ENCODE results near the gene IDNK.
A peak's percentile ranks its signal among the peaks of the same experiment; 100 is the strongest.

Gene IDNK

GRCh38 chr9:83633676-83634075, 10.7 kb downstream of the IDNK start:
- no peak for DNase-seq

DNA sequence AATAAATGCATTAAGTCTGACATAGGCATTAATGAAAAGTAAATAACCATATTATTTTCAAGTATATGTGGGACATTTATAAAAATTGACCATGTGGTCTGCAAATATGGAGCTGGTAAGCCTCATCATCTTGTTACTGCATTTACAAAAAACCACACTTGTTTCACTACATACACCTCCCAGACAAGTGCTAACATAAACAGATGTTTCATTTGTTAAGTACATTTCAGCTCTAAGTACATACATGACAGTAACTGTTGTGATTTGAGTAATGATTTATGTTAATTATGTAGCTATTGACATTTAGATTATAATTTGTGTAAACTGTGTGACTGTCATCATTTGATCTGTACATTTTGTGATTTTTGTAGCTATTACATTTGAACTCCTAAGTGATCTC, 13.9 kb downstream of the IDNK start:
- DNase-seq = no peak

DNA sequence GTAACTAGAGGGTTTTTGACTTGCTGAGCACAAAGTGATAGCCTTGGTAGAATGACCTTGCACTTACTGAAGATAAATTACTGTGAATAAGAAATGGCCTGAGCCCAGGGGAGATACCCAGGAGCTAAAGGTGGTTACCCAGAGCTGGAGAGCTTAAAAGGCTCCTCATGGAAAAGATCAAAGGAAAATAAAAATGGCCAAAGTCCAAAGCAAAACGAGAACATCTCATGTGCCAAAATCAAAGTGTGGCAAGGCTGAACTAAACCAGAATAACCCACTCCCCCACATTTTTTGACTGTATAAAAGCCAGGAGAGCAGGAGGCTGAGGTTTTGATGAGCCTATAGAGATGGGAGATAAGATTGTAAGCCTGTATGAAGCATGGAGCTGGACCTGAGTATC, 14.4 kb downstream of the IDNK start:
- no peak for DNase-seq

DNA sequence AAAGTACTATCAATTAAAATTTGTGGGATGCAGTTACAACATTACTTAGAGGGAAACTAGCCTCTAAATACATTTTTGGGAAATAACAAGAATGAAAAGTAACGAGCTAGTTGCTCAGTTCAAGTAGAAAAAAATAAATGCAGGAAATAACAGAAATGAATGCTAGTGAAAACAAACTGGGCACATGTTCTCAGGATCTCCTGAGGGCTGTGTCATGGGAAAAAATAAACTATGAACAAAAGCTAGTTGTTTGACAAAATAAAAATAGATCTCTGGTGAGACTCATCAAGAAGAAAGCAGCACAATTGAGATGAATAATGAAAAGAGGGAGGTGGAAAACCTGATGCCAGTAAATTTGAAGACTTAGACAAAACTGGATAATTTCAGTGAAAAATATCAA, 16.3 kb downstream of the IDNK start:
- no peak for DNase-seq

GRCh38 chr9:83642793-83643192, 19.9 kb downstream of the IDNK start:
- no peak for DNase-seq

GRCh38 chr9:83646500-83647239, 23.7 kb downstream of the IDNK start:
- no peak for DNase-seq

GRCh38 chr9:83649080-83649479, 26.1 kb downstream of the IDNK start:
- DNase-seq = peak; percentile 43

DNA sequence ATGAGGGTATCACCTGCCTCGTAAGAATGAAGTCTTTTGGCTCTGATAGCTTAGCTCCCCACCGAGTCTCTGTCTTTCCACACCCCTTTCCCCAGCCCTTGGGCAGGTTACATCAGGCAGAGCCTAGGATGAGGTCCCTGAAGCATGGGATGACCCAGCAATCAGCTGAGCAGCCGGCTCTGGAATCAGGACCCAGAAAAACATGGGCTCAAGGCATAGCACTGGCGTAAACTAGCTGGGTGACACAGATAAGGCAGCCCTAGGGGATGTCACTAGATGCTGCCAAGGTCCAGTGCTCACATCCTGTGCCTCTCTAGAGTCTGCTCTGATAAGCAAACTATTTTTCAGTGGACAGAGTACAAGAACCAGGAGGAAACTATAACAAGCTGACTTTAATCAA, 26.6 kb downstream of the IDNK start:
- no peak for DNase-seq

DNA sequence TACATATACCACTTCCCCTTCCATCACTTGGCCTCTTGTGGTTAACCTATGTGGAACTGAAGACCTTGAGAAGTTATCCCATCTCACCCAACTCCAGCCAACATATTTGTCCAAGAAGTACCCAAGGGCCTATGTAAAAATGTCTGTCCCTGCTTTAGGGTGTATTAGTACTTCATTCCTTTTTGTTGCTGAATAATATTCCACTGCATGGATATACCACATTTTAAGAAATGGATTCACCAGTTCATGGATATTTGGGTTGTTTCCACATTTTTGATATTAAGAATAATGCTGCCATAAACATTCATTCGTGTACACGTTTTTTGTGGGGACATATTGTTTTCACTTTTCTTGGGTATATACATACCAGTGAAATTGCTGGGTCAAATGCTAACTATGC, 28.6 kb downstream of the IDNK start:
- DNase-seq = no peak

GRCh38 chr9:83652433-83652832, 29.5 kb downstream of the IDNK start:
- DNase-seq = no peak

DNA sequence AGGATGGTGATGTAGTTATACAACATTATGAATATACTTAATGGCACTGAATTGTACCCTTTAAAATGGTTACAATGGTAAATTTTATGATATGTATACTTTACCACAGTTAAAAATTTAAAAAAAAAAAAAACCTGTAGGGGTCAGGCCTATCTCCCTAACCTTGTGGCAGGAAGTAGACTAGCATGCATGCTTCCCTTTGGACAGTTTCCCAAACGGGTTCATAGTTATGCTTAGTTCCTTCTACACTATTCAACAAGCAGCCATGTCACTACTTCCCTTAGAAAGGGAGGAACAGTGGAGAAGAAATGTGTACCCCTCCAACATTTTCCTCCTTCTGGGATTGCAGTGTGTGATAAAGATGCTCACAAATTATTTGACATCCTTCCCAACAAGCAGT, 32.5 kb downstream of the IDNK start:
- DNase-seq = no peak

GRCh38 chr9:83656032-83656680, 33.2 kb downstream of the IDNK start:
- no peak for DNase-seq

GRCh38 chr9:83656952-83657351, 34.0 kb downstream of the IDNK start:
- DNase-seq = no peak

GRCh38 chr9:83662933-83663332, 40.0 kb downstream of the IDNK start:
- no peak for DNase-seq

- DNase-seq = no peak
Observed at GRCh38 chr9:83665580-83666200, 42.7 kb downstream of the IDNK start.

DNA sequence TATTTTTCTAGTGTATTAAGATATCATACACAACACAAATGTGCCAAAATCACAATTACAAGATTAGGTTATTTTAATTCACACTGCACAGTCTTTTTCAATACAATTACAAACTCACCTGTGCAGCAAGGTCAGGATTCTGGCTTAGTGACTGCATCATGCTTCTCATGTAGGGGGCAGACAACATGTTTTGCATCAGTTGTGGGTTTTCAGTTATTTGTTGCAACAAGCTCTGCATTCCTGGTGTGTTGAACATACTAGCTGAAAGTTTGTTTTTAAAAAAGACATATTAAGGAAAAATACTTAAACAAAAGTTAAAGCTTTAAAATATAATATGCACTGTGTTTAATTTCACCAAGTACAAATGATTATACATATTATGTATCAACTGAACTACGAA, 46.1 kb downstream of the IDNK start:
- DNase-seq = peak; percentile 4

DNA sequence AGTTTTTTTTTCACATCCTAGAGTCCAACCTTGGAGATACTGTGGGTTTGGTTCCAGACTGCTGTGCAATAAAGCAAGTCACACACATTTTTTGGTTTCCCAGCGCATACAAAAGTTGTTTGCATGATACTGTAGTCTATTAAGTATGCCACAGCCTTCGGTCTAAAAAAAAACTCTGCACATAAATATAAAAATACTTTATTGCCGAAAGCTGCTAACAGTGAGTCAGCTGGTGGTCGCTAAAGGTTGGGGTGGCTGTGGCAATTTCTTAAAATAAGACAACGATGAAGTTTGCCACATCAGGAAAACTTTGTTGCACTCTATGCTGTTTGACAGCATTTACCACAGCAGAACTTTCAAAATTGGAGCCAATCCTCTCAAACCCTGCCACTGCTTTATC, 47.4 kb downstream of the IDNK start:
- peak; percentile 18 for DNase-seq

- no peak for DNase-seq
Observed at GRCh38 chr9:83671451-83671850, 48.5 kb downstream of the IDNK start.

GRCh38 chr9:83675466-83675865, 52.5 kb downstream of the IDNK start:
- peak; percentile 1 for DNase-seq

DNA sequence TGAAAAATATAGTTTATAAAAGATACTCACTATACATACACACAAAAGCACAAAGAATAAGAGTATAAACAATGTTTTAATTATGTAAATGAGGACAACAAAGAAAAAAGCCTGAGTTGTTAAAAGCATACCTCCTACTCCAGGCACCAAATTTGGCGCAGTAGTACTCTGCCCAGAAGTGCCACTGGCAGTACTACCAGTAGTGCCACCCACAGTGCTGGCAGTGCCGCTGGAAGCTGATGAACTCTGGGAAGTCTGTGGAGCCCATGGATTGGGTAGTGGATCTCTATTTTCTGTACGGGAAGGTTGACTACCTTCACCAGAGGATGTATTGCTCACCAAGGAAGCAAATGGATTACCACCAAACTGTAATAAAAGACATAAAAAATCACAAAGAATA, 54.7 kb downstream of the IDNK start:
- DNase-seq = no peak

DNA sequence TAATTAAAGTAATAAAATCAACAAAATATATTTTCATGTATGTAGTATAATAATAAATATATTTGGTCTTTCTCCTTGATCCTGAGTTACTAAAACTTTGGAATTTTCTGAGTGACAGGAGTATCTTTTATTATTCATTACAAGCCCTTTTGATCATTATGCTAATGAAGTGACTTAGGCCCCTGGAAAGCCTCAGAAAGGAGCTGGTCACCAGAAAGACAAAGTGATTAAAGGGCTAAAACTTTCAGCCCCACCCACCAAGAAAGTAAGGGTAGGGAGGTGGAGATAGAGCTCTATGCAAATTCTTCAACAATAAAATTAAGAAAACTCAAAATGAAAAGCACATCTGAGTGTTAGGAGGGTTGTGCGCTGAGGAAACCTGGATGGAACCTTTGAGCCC, 57.3 kb downstream of the IDNK start:
- no peak for DNase-seq

GRCh38 chr9:83681490-83681889, 58.5 kb downstream of the IDNK start:
- DNase-seq = no peak

DNA sequence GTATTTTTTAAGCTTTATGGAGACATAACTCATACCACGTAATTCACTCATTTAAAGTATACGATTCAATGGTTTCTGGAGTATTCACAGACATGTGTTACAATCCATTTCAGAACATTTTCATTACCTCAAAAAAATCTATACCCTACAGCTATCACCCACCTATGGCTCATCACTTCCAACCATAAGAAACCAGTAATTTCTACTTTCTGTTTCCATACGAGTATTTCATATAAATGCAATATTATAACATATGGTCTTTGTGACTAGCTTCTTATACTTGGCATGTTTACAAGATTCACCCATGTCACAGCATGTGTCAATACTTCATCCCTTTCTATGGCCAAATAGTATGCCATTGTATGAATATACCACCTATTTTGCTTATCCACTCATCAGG, 66.0 kb downstream of the IDNK start:
- DNase-seq = no peak

GRCh38 chr9:83691492-83691891, 68.5 kb downstream of the IDNK start:
- no peak for DNase-seq
